ENCODE measurements around the gene VPS54.

GRCh38 chr2:64000630-64001381 is 18.4 kb downstream of the VPS54 start:
- TF ChIP-seq CTCF (IDR thresholded peaks at IDR 0.05) (no peak), SIN3A (IDR thresholded peaks at IDR 0.05; ENCODE audit: borderline replicate concordance, insufficient read depth, low read depth, low read length) (no peak), POLR2AphosphoS5 (IDR thresholded peaks at IDR 0.05; ENCODE audit: low read depth, low read length) (no peak)
- TF ChIP-seq, protein P1, sequence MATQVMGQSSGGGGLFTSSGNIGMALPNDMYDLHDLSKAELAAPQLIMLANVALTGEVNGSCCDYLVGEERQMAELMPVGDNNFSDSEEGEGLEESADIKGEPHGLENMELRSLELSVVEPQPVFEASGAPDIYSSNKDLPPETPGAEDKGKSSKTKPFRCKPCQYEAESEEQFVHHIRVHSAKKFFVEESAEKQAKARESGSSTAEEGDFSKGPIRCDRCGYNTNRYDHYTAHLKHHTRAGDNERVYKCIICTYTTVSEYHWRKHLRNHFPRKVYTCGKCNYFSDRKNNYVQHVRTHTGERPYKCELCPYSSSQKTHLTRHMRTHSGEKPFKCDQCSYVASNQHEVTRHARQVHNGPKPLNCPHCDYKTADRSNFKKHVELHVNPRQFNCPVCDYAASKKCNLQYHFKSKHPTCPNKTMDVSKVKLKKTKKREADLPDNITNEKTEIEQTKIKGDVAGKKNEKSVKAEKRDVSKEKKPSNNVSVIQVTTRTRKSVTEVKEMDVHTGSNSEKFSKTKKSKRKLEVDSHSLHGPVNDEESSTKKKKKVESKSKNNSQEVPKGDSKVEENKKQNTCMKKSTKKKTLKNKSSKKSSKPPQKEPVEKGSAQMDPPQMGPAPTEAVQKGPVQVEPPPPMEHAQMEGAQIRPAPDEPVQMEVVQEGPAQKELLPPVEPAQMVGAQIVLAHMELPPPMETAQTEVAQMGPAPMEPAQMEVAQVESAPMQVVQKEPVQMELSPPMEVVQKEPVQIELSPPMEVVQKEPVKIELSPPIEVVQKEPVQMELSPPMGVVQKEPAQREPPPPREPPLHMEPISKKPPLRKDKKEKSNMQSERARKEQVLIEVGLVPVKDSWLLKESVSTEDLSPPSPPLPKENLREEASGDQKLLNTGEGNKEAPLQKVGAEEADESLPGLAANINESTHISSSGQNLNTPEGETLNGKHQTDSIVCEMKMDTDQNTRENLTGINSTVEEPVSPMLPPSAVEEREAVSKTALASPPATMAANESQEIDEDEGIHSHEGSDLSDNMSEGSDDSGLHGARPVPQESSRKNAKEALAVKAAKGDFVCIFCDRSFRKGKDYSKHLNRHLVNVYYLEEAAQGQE (IDR thresholded peaks at IDR 0.05; ENCODE audit: insufficient read depth in 1 of 2, low read depth in 2 of 2, low read length in 1 of 2) = no peak
